HG02884 (cell line): ENCODE measurements around the gene SRF.

Source experiments
- ATAC-seq: cut with Tn5 transposase; IDR thresholded peaks from one replicate; pipeline ENCODE4 v1.9.1; 2021; ENCODE audit warnings: mild to moderate bottlenecking, moderate library complexity; ENCODE audit not compliant: unreplicated experiment

Gene SRF

DNA sequence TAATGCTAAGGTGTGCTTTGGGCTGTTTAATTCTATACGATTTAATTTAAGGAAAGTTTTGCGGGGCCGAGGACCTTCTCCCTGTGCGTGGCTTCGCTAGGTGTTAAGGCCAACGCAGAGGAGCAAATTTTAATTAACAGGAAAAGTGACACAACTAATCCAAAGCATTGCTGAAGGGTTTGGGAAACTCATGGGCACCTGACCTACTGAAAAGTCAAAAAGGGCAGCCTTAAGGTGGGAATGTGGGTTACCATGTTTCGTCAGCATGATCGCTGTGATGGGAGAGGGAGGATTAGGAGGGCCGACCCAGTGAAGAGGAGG is 10.5 kb downstream of the SRF start:
- no peak for ATAC-seq

- ATAC-seq, result peak; percentile 87
Observed at GRCh38 chr6:43181942-43182860, 11.1 kb downstream of the SRF start, which contains the start of gene CUL9. TSS of gene CUL9 (plus strand) at chr6:43182196. CDS start at chr6:43184311, 2,115 bp downstream.

DNA sequence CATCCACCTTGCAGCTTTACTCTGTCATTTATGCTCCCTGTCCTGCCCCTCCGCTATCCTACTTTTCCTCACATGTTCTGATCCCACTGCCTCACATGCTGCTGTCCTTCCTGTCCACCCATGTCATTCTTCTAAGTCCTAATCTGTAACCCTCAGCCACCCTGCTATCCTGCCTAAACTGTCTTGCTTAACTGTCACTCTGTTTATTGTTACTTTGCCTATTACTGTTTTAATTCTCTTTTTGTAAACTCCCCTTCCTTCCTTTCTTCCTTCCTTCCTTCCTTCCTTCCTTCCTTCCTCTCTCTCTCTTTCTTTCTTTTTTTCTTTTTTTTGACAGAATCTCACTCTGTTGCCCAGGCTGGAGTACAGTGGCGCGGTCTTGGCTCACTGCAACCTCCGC is 12.4 kb downstream of the SRF start:
- no peak for ATAC-seq

GRCh38 chr6:43184268-43184985 is 13.4 kb downstream of the SRF start:
- ATAC-seq, result no peak

DNA sequence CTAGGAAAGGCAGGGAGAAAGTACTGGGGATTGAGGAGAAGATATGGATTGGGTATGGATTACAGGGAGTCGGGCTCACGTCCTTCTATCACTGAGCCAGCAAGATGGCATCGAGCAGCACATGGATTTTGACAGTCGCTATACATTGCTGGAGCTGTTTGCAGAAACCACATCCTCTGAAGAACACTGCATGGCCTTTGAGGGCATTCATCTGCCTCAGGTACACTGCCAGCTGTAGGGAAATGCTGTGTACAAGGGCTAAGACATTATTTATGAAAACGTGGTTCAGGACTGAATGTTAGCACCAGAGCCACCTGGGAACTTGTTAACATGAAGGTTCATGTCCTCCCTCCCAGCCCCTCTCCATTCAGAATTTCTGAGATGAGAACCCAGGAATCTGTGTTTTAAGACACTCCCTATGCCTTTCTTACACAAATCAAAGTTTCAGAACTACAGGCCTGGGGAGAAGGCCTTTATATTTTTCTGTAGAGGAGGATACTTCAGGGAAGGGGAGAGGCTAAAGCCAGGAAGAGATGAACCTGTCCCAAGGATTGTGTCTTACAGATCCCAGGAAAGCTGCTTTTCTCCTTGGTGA is 14.4 kb downstream of the SRF start:
- ATAC-seq, result no peak

- ATAC-seq, result no peak
Observed at GRCh38 chr6:43186019-43186418, 14.9 kb downstream of the SRF start.

GRCh38 chr6:43186706-43187105 is 15.6 kb downstream of the SRF start:
- no peak for ATAC-seq

DNA sequence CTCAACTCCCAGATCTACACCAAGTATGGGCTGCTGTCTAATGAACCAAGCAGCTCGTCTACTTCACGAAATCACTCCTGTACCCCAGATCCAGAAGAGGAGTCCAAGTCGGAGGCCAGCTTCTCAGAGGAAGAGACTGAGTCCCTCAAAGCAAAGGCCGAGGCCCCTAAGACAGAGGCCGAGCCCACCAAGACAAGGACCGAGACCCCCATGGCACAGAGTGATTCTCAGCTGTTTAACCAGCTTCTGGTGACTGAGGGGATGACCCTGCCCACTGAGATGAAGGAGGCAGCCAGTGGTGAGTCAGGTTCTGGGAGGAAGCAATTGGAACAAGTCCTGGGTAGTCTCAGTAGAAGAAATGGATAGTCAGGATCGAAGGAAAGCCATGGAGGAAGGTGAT is 16.8 kb downstream of the SRF start:
- ATAC-seq, result no peak

DNA sequence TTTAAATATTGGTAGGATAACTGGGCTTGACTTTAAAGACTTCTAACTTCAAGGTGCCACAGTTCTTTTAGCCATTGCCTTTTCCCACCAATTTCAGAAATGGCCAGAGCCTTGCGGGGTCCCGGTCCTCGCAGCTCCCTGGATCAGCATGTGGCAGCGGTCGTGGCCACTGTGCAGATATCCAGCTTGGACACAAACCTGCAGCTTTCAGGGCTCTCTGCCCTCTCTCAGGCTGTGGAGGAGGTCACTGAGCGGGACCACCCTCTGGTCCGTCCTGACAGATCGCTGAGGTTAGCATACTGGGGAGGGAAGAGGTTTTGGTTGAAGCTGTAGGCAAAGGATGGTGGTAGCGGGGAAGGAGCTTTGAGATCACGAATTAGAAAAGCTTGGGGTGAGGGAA is 17.4 kb downstream of the SRF start:
- ATAC-seq, result no peak

DNA sequence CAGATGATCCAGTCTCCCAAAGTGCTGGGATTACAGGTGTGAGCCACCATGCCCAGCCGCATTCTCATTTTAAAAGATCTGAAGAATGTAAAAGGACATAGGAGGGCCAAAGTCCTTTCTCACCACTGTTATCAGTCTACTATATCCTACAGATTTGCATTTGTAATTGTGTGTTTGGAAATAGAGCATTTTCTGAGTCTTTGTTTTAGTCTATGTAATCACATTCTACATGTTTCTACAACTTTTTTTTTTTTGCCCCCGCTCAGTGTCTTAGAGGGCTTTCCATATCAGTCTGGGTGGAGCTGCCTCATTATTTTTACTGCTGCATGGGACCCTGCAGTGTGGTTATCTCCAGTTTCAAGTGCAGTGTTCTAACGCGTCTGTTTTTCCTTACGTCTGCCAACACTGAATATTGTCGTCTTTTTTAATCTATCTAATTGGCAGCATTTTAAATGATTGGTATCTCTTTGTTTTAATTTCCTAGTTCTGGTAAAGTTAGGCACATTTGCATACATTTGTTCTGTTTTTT is 18.8 kb downstream of the SRF start:
- ATAC-seq, result no peak

- ATAC-seq, result no peak
Observed at GRCh38 chr6:43192911-43193310, 21.8 kb downstream of the SRF start.

GRCh38 chr6:43193929-43194328 is 22.9 kb downstream of the SRF start:
- ATAC-seq, result no peak

GRCh38 chr6:43196337-43196736 is 25.3 kb downstream of the SRF start:
- no peak for ATAC-seq

DNA sequence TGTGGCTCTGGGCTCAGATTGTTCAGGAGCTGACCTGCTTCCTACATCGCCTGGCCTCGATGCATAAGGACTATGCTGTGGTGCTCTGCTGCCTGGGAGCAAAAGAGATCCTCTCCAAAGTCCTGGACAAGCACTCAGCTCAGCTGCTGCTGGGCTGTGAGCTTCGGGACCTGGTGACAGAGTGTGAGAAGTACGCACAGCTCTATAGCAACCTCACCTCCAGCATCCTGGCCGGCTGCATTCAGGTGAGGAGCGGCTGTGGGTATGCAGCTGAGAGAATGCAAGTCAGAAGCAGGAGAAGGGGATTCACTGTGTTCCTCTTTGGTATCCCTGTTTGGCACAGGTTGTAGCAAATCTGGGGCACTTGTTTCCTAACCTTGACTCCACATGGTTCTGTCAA is 28.8 kb downstream of the SRF start:
- ATAC-seq, result no peak

DNA sequence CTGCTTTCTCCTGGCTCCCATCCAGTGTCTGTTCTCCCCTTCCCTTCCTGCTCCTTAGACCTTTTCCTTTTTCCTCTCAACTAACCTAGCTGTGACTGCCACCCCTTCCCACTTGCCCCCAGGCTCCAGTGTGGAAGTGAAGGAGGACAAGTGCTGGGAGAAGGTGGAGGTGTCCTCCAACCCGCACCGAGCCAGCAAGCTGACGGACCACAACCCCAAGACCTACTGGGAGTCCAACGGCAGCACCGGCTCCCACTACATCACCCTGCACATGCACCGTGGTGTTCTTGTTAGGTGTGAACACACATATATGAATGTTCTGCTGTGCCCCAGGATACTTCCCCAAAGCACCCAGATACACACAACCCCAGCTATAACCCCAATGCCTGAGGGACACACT is 29.5 kb downstream of the SRF start:
- ATAC-seq, result no peak

GRCh38 chr6:43202451-43202850 is 31.4 kb downstream of the SRF start:
- ATAC-seq, result no peak

- no peak for ATAC-seq
Observed at GRCh38 chr6:43203029-43203717, 32.1 kb downstream of the SRF start.

- ATAC-seq, result no peak
Observed at GRCh38 chr6:43203718-43204095, 32.6 kb downstream of the SRF start.

GRCh38 chr6:43204271-43205105 is 33.4 kb downstream of the SRF start:
- ATAC-seq, result no peak

- ATAC-seq, result no peak
Observed at GRCh38 chr6:43205849-43206248, 34.8 kb downstream of the SRF start.
